Ramos (cell line): ENCODE results near the gene TREM1.

Experiments
- in situ Hi-C: fragments of 300-500 bp; cut with MboI; formaldehyde crosslinking; loops from one replicate; pipeline ENCODE4 v1.14.3; 2022; ENCODE audit warnings: low sequenced_read_pairs; ENCODE audit not compliant: unreplicated experiment

Gene TREM1

GRCh38 chr6:41226752-41227151, 59.7 kb downstream of the TREM1 start:
- in situ Hi-C loops = no loop called here

GRCh38 chr6:41224800-41225199, 61.7 kb downstream of the TREM1 start:
- in situ Hi-C loops = no loop called here
